GM12892 (cell line): ENCODE results near the gene TECPR1.

Experiments
- POLR2A ChIP-seq: IDR thresholded peaks from 2 replicates; pipeline ENCODE4 v1.6.1; 2011; ENCODE audit warnings: low read depth, low read length, control low read depth
- POLR2AphosphoS5 ChIP-seq: IDR thresholded peaks from 2 replicates; pipeline ENCODE4 v1.6.1; 2011; ENCODE audit warnings: low read depth, low read length, control low read depth
- TAF1 ChIP-seq: IDR thresholded peaks from 2 replicates; pipeline ENCODE4 v1.6.1; 2011; ENCODE audit warnings: low read depth, mild to moderate bottlenecking, control low read depth, low read length, borderline replicate concordance

DNA sequence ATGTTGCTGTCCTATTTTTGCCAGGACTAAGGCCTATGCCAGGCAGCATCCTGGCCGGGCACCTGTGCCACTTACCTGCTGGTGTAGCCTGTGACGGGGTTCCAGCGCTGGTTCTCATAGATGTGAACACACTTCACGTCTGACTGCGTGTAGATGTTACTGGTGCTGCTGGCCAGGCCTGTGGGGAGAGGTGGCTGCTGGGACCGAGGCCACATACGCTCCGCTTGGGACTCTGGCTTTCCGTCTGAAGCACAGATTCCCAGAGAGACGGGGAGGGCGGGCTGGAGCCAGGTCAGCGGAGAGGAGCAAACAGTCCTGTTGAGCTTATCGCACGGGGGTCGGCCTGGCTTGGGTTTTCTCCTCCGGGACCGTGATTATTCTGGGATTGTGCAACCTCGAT is 24.1 kb downstream of the TECPR1 start:
- TF ChIP-seq POLR2A = no peak
- no peak for TF ChIP-seq POLR2AphosphoS5
- TF ChIP-seq TAF1 = no peak
